Right ventricle myocardium superior (tissue), 1 donor: ENCODE results near the gene AMDHD1. TPM values are rescaled to one million over a fixed set of nuclear protein-coding genes. Genes with fewer than 3 reads are reported as not detected.

Source experiments
- total RNA-seq: library from RNA; stranded (reverse); fragmentation: NEBNext Ultra II Directional; extraction: Animal tissue kit (Norgen Biotek cat#: 25700); gene quantifications from one replicate; pipeline ENCODE4 v1.2.1, GENCODE V29; 2021
- donor health status: DM: no; HTN: yes; CAD: no; lungs with severe emphysema.

AMDHD1 gene
- total RNA-seq, 1 donor from 2014 or later: 1.0 TPM

Other genes starting within 250 kb of the AMDHD1 start
- 81.5 TPM for gene NTN4, start 152.6 kb upstream of the AMDHD1 start, total RNA-seq
- gene SNRPF, start 84.4 kb upstream of the AMDHD1 start, total RNA-seq: 9.3 TPM
- 0.08 TPM for gene CCDC38, start 717 bp upstream of the AMDHD1 start, total RNA-seq
- gene HAL, start 53.0 kb downstream of the AMDHD1 start, total RNA-seq: 0.16 TPM
- gene LTA4H, start 92.3 kb downstream of the AMDHD1 start, total RNA-seq: 36.6 TPM